Measurements from ENCODE around the gene MEMO1.
"Not testable (repeated sequence)": the region's sequence is repeated elsewhere in the genome, so short reads cannot be mapped to it uniquely, and the experiment has no call there.

GRCh38 chr2:32054583-32054982 is 43.8 kb upstream of the MEMO1 start:
- not testable (repeated sequence) for TF ChIP-seq CTCF (IDR thresholded peaks at IDR 0.05); ZFX (IDR thresholded peaks at IDR 0.05; ENCODE audit: borderline replicate concordance)

Data from 22Rv1 (cell line).